Right lobe of liver (tissue), 6 donors: ENCODE data around the gene PDIA5. TPM values are rescaled to one million over a fixed set of nuclear protein-coding genes. Genes with fewer than 3 reads are reported as not detected.

Source experiments
- ATAC-seq, 4 donors: fragments of 200-7000 bp; cut with Tn5 transposase; one replicate each; pipeline ENCODE4 v1.9.1; 2020; ENCODE audit warnings: mild to moderate bottlenecking in 4 of 4, moderate library complexity in 4 of 4
- DNase-seq, 3 donors: peaks; one replicate each; pipeline ENCODE4 v3.0.0-alpha.2; 2020
- H3K27ac ChIP-seq, 3 donors: fragments of 200-600 bp; one replicate each; pipeline ENCODE4 v1.8.0; 2022
- H3K27me3 ChIP-seq, 2 donors: fragments of 200-600 bp; one replicate each; pipeline ENCODE4 v1.8.0; 2022
- H3K36me3 ChIP-seq, 4 donors: fragments of 200-600 bp; sonication (generic) in 1 of 4; one replicate each; pipeline versions ENCODE4 v1.5.1 to v1.8.0; 2017 to 2022; ENCODE audit warnings: control low read depth in 1 of 4
- H3K4me1 ChIP-seq, 4 donors: fragments of 200-600 bp; sonication (generic) in 1 of 4; one replicate each; pipeline versions ENCODE4 v1.5.1 to v1.8.0; 2017 to 2022; ENCODE audit warnings: control low read depth in 1 of 4
- H3K4me3 ChIP-seq, 3 donors: fragments of 200-600 bp; one replicate each; pipeline ENCODE4 v1.8.0; 2022
- H3K9me3 ChIP-seq, 4 donors: fragments of 200-600 bp; sonication (generic) in 1 of 4; one replicate each; pipeline versions ENCODE4 v1.5.1 to v1.8.0; 2017 to 2022; ENCODE audit warnings: control low read depth in 1 of 4
- POLR2A ChIP-seq: fragments of 450-650 bp; IDR thresholded peaks from one replicate; pipeline ENCODE4 v1.6.1; 2017; ENCODE audit warnings: antibody characterized with exemption, mild to moderate bottlenecking
- WGBS: methylation state at CpG from one replicate; pipeline ENCODE4 v1.1.6; 2018; ENCODE audit warnings: low coverage, low lambda C conversion rate; ENCODE audit not compliant: insufficient coverage; ENCODE audit errors: missing lambda C conversion rate; 5-methylcytosine and 5-hydroxymethylcytosine counted together
- intact Hi-C, 2 donors: fragments of 100-400 bp; cut with DNase I; formaldehyde crosslinking; loops; one replicate each; pipeline versions ENCODE4 v1.11.2 to v1.14.1; 2022
- total RNA-seq, 6 experiments: library from RNA; depleted of rRNA in 2 of 6; stranded (reverse); fragments of >200 nt in 2 of 6; fragmentation: NEBNext Ultra II Directional in 3 of 6; extraction: Animal tissue kit (Norgen Biotek cat#: 25700) in 3 of 6; gene quantifications; one replicate each; pipeline versions ENCODE4 v1.1.0 to v1.2.4, GENCODE V29; 2016 to 2023
- TF ChIP-seq, protein P1 (sequence below), 4 donors: fragments of 200-600 bp in 3 of 4; fragments of 450-650 bp in 1 of 4; IDR thresholded peaks; one replicate each; pipeline versions ENCODE4 v1.5.1 to v1.8.0; 2016 to 2022; ENCODE audit warnings: antibody characterized with exemption in 4 of 4, mild to moderate bottlenecking in 2 of 4
- donor health status: DM: no; HTN: yes; CAD: no.
- donor health status: DM: no; HTN: no; CAD: no.
- donor health status: DM: no; HTN: no; CAD: no.
- donor health status: DM: no; HTN: yes; CAD: no.
- donor health status: DM: no; HTN: yes; CAD: no.

PDIA5 gene
- total RNA-seq, 6 experiments from 2014 or later = 26.2 to 109 (median 51.9) TPM

- Histone ChIP-seq H3K9me3 (no peaks in the 10 kb centered on the region), H3K4me3 (no peak overlapping the region), H3K4me1 (peaks cover 0 to 17% (median 7%) of the 10 kb centered on the region in 4 donors), H3K27me3 (no peaks in the 10 kb centered on the region), H3K27ac (no peak overlapping the region), H3K36me3 (no peaks in the 10 kb centered on the region)
- intact Hi-C loops = no loop called here
- DNase-seq (no peak), ATAC-seq (no peak)
- TF ChIP-seq, protein P1, sequence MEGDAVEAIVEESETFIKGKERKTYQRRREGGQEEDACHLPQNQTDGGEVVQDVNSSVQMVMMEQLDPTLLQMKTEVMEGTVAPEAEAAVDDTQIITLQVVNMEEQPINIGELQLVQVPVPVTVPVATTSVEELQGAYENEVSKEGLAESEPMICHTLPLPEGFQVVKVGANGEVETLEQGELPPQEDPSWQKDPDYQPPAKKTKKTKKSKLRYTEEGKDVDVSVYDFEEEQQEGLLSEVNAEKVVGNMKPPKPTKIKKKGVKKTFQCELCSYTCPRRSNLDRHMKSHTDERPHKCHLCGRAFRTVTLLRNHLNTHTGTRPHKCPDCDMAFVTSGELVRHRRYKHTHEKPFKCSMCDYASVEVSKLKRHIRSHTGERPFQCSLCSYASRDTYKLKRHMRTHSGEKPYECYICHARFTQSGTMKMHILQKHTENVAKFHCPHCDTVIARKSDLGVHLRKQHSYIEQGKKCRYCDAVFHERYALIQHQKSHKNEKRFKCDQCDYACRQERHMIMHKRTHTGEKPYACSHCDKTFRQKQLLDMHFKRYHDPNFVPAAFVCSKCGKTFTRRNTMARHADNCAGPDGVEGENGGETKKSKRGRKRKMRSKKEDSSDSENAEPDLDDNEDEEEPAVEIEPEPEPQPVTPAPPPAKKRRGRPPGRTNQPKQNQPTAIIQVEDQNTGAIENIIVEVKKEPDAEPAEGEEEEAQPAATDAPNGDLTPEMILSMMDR (IDR thresholded peaks at IDR 0.05) = no peak
- TF ChIP-seq POLR2A = no peak
- WGBS = 75% methylated on average over 2 of the region's 3 CpGs
Observed at GRCh38 chr3:123047062-123047319, 19.8 kb upstream of the PDIA5 start.

- Histone ChIP-seq H3K4me3 (no peak overlapping the region), H3K27me3 (no peaks in the 10 kb centered on the region), H3K4me1 (peaks cover 0 to 17% (median 7%) of the 10 kb centered on the region in 4 donors), H3K27ac (no peak overlapping the region), H3K9me3 (no peaks in the 10 kb centered on the region), H3K36me3 (no peaks in the 10 kb centered on the region)
- WGBS = 65% methylated on average over 3 of the region's 13 CpGs
- TF ChIP-seq, protein P1 (IDR thresholded peaks at IDR 0.05) = no peak
- no peak for TF ChIP-seq POLR2A
- ATAC-seq (peak; percentile 11 to 69 (median 46)), DNase-seq (peak in 2 of 3 donors; percentile 49 to 56)
- intact Hi-C loops = no loop called here
Observed at GRCh38 chr3:123048480-123049237, 18.2 kb upstream of the PDIA5 start.

- WGBS = 77% methylated on average over 2 of the region's 2 CpGs
- TF ChIP-seq POLR2A = no peak
- TF ChIP-seq, protein P1 (IDR thresholded peaks at IDR 0.05) = no peak
- no peak for DNase-seq
- H3K4me1 ChIP-seq = peaks cover 0 to 5% (median 2%) of the 10 kb centered on the region in 4 donors
- H3K4me3 ChIP-seq = no peak overlapping the region
- no peaks in the 10 kb centered on the region for H3K36me3 ChIP-seq
- H3K9me3 ChIP-seq = no peaks in the 10 kb centered on the region
- intact Hi-C loops = no loop called here
- ATAC-seq = no peak
- no peak overlapping the region for H3K27ac ChIP-seq
- no peaks in the 10 kb centered on the region for H3K27me3 ChIP-seq
Observed at GRCh38 chr3:123050666-123051065, 16.2 kb upstream of the PDIA5 start.

- H3K27ac ChIP-seq = no peak overlapping the region
- no peaks in the 10 kb centered on the region for H3K4me1 ChIP-seq
- H3K9me3 ChIP-seq = no peaks in the 10 kb centered on the region
- ATAC-seq (peak in 1 of 4 donors; percentile 27), DNase-seq (no peak)
- 64% methylated on average over 1 of the region's 2 CpGs for WGBS
- TF ChIP-seq POLR2A = no peak
- TF ChIP-seq, protein P1 (IDR thresholded peaks at IDR 0.05) = no peak
- H3K36me3 ChIP-seq = no peaks in the 10 kb centered on the region
- no peaks in the 10 kb centered on the region for H3K27me3 ChIP-seq
- H3K4me3 ChIP-seq = no peak overlapping the region
- intact Hi-C loops = no loop called here
Observed at GRCh38 chr3:123053107-123053506, 13.7 kb upstream of the PDIA5 start.
